Epithelial cell of esophagus (primary cell): ENCODE results near the gene ARID5B.
"Not testable (repeated sequence)": the region's sequence is repeated elsewhere in the genome, so short reads cannot be mapped to it uniquely, and the experiment has no call there.

Experiments
- DNase-seq: peaks from one replicate; pipeline ENCODE4 v3.0.0; 2010; ENCODE audit warnings: low read depth
- H3K4me3 ChIP-seq: 2 replicates; pipeline ENCODE4 v1.5.1; 2011; ENCODE audit warnings: mild to moderate bottlenecking, low read length, control low read depth
- CTCF ChIP-seq: IDR thresholded peaks from 2 replicates; pipeline ENCODE4 v1.5.1; 2011; ENCODE audit warnings: low read depth, mild to moderate bottlenecking, low read length, control low read depth, inconsistent platforms; ENCODE audit not compliant: insufficient read depth; ENCODE audit errors: missing control alignments

Gene ARID5B

GRCh38 chr10:61860964-61861758 is 40.3 kb upstream of the ARID5B start:
- TF ChIP-seq CTCF = no peak
- no peak for DNase-seq

DNA sequence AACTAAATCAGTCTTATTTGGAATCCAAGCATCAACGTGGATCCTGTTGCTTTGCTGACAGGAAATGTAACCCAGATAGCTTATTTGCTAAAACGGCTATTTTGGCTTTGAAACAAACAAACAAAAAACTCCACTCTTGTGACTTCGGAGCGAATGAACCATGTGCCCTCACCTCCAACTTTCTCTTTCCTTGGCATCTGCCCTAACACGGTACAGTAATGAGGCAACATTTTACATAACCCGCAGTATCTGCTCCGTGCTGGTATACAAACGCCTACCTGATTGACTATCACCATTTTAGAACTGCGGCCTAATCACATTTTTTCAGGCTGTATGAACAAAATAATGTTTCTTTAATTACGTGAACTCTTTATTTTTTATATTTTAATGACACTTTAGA is 37.5 kb upstream of the ARID5B start:
- DNase-seq = no peak
- H3K4me3 ChIP-seq = no peak overlapping the region
- no peak for TF ChIP-seq CTCF

More at GRCh38 chr10:61860964-61861758, 40.3 kb upstream of the ARID5B start:
- H3K4me3 ChIP-seq = no peak overlapping the region

- no peak for DNase-seq
- no peak overlapping the region for H3K4me3 ChIP-seq
- TF ChIP-seq CTCF = no peak
These were observed 34.7 kb upstream of the ARID5B start for GRCh38 chr10:61866700-61867368.

DNA sequence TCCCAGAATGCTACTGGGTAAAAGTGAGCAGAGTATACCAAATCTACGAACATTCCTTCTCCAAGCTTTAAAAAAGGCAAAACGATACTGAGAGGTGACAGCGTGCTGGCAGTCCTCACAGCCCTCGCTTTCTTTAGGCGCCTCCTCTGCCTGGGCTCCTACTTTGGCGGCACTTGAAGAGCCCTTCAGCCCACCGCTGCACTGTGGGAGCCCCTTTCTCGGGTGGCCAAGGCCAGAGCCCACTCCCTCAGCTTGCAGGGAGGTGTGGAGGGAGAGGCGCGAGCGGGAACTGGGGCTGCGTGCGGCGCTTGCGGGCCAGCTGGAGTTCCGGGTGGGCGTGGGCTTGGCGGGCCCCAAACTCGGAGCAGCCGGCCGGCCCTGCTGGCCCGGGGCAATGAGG is 34.1 kb upstream of the ARID5B start:
- DNase-seq = not testable (repeated sequence)
- peak overlapping the region; percentile 21 for H3K4me3 ChIP-seq

GRCh38 chr10:61867817-61868216 is 33.7 kb upstream of the ARID5B start:
- H3K4me3 ChIP-seq = not testable (repeated sequence)
- peak; percentile 25 for TF ChIP-seq CTCF

DNA sequence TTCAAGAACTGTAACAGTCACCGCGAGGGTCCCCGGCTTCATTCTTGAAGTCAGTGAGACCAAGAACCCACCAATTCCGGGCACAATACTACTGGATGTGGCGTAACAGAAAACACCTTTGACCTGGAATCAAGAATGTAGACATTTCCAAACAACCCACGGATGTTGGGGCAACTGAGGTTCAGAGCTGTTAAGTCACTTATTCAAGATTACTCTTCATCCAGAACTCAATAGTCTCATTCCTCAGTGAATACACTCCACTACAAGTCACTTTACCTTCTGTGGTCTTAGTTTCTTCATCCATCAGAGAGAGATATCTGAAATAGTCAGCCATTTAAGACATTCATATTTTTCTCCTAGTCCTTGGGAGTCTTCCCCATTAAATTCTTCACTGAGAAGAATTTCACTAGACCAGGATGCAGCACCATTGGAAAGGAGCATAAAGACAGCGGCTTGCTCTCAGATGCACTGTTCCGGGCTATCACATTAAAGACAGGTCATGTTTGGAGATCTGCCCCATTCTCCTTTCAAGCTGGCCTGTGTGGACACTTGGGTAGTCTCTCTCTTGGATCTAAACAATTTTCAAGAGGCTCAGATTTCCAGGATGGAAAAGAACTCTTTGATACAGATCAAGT is 32.3 kb upstream of the ARID5B start:
- no peak for DNase-seq
- H3K4me3 ChIP-seq = no peak overlapping the region
- no peak for TF ChIP-seq CTCF

More at GRCh38 chr10:61867817-61868216, 33.7 kb upstream of the ARID5B start:
- DNase-seq = peak; percentile 31

DNA sequence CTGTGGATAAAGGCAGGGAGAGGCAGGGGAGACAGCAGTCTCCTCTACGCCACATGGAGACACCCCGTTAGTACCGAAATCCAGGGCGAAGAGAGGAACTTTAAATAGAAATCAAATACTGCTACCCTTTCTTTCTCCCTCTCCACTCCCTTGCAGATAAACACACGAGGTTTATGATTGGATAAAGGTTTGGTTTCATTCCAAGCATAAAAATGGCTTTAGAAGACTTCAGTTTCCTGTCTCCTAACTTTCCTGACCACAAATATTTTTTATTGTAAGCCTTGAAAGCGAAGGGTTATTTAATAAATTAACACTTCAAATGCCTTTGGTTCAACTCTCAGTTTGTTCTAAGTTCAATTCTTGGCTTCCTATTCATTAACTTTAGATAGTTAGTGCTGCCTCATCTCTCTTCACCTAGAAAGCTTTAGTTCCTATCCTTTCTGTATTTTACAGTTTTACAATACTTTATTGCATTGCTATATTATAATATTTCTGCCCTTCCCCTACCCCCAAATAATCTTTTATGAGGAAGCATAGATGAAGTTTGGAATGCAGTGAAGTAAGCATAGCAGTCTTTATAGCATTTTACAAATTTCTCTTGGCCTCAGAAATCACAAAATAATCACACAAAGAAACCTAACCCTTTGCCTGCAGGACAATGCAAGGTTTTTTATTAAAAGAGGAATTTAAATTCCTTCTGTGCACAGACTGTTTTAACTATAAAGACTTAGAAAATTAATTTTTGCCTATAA is 31.5 kb upstream of the ARID5B start:
- no peak for TF ChIP-seq CTCF
- DNase-seq = no peak
- no peak overlapping the region for H3K4me3 ChIP-seq
